OCI-LY7 (cell line): ENCODE data around the gene FAF2.

Experiments used
- CTCF ChIP-seq: fragments of 200-600 bp; sonication (generic); conservative IDR thresholded peaks from 2 replicates; pipeline ENCODE4 v1.5.1; 2014; ENCODE audit warnings: mild to moderate bottlenecking, antibody characterized with exemption, low read length, moderate library complexity, mixed read lengths
- EZH2phosphoT487 ChIP-seq: fragments of 200-600 bp; sonication (generic); IDR thresholded peaks from 2 replicates; pipeline ENCODE4 v1.6.1; 2018; ENCODE audit warnings: low read depth, borderline replicate concordance, mild to moderate bottlenecking, mixed run types, antibody characterized with exemption, low read length, moderate library complexity, mixed read lengths

GRCh38 chr5:176481711-176482110 is 33.5 kb downstream of the FAF2 start:
- TF ChIP-seq CTCF (no peak), EZH2phosphoT487 (no peak)
